RWPE2 (cell line): Measurements from ENCODE around the gene SP9.
"Not testable (repeated sequence)": the region's sequence is repeated elsewhere in the genome, so short reads cannot be mapped to it uniquely, and the experiment has no call there.

ENCODE experiments used
- ATAC-seq: fragments of 200-7000 bp; cut with Tn5 transposase; 3 replicates; pipeline ENCODE4 v1.9.1; 2021; ENCODE audit warnings: low read depth
- DNase-seq: peaks from one replicate; pipeline ENCODE4 v3.0.0-alpha.2; 2020; ENCODE audit warnings: low spot score
- H3K27ac ChIP-seq: fragments of 450-650 bp; 2 replicates; pipeline ENCODE4 v1.5.1; 2017; ENCODE audit warnings: mild to moderate bottlenecking; ENCODE audit not compliant: poor library complexity, severe bottlenecking
- H3K27me3 ChIP-seq: fragments of 250-450 bp; sonication (Bioruptor Pico); 2 replicates; pipeline ENCODE4 v1.5.1; 2021; ENCODE audit warnings: mild to moderate bottlenecking, moderate library complexity; ENCODE audit not compliant: insufficient read depth, poor library complexity, severe bottlenecking
- H3K36me3 ChIP-seq: fragments of 250-450 bp; sonication (Bioruptor Pico); 2 replicates; pipeline ENCODE4 v1.5.1; 2020; ENCODE audit warnings: low read depth, mild to moderate bottlenecking, moderate library complexity
- H3K4me1 ChIP-seq: fragments of 250-450 bp; sonication (Bioruptor Pico); 2 replicates; pipeline ENCODE4 v1.5.1; 2021; ENCODE audit warnings: mild to moderate bottlenecking, moderate library complexity; ENCODE audit not compliant: insufficient read depth, poor library complexity, severe bottlenecking
- H3K4me3 ChIP-seq: fragments of 250-450 bp; sonication (Bioruptor Pico); 2 replicates; pipeline ENCODE4 v1.5.1; 2021; ENCODE audit warnings: mild to moderate bottlenecking, moderate library complexity; ENCODE audit not compliant: severe bottlenecking
- H3K9me3 ChIP-seq: fragments of 250-450 bp; sonication (Bioruptor Pico); 2 replicates; pipeline ENCODE4 v1.5.1; 2021; ENCODE audit warnings: mild to moderate bottlenecking, moderate library complexity; ENCODE audit not compliant: severe bottlenecking
- CTCF ChIP-seq: fragments of 450-650 bp; IDR thresholded peaks from one replicate; pipeline ENCODE4 v1.5.1; 2017; ENCODE audit warnings: mild to moderate bottlenecking, moderate library complexity; ENCODE audit not compliant: poor library complexity, severe bottlenecking

Gene SP9

GRCh38 chr2:174344716-174345461, 10.1 kb downstream of the SP9 start:
- Histone ChIP-seq H3K27ac (no peak overlapping the region), H3K27me3 (peaks cover 44% of the 10 kb centered on the region), H3K4me1 (peaks cover 7% of the 10 kb centered on the region), H3K36me3 (peaks cover 11% of the 10 kb centered on the region), H3K9me3 (no peaks in the 10 kb centered on the region), H3K4me3 (no peak overlapping the region)
- ATAC-seq (peak; percentile 49; the same call in 2 of the 3 replicates), DNase-seq (no peak)
- TF ChIP-seq CTCF: peak; percentile 74

GRCh38 chr2:174350018-174350417, 15.3 kb downstream of the SP9 start:
- no peak overlapping the region for H3K4me3 ChIP-seq
- H3K36me3 ChIP-seq: peaks cover 16% of the 10 kb centered on the region
- no peak for DNase-seq
- H3K27me3 ChIP-seq: no peaks in the 10 kb centered on the region
- no peak overlapping the region for H3K27ac ChIP-seq
- no peaks in the 10 kb centered on the region for H3K4me1 ChIP-seq
- no peaks in the 10 kb centered on the region for H3K9me3 ChIP-seq
- peak; percentile 38; the same call in 1 of the 3 replicates for ATAC-seq
- peak; percentile 66 for TF ChIP-seq CTCF

GRCh38 chr2:174350593-174351181, 15.9 kb downstream of the SP9 start:
- ATAC-seq: no peak
- Histone ChIP-seq H3K27me3 (no peaks in the 10 kb centered on the region), H3K9me3 (no peaks in the 10 kb centered on the region), H3K36me3 (peaks cover 16% of the 10 kb centered on the region), H3K4me3 (no peak overlapping the region), H3K4me1 (no peaks in the 10 kb centered on the region), H3K27ac (no peak overlapping the region)
- no peak for TF ChIP-seq CTCF
- no peak for DNase-seq

- TF ChIP-seq CTCF: no peak
- no peaks in the 10 kb centered on the region for H3K27me3 ChIP-seq
- no peaks in the 10 kb centered on the region for H3K9me3 ChIP-seq
- H3K4me1 ChIP-seq: no peaks in the 10 kb centered on the region
- ATAC-seq (no peak), DNase-seq (no peak)
- peaks cover 15% of the 10 kb centered on the region for H3K36me3 ChIP-seq
- no peak overlapping the region for H3K4me3 ChIP-seq
- H3K27ac ChIP-seq: no peak overlapping the region
Observed at GRCh38 chr2:174353004-174353403, 18.2 kb downstream of the SP9 start.

- Histone ChIP-seq H3K27me3 (no peaks in the 10 kb centered on the region), H3K36me3 (peaks cover 9% of the 10 kb centered on the region; the same call in 1 of the 2 replicates), H3K9me3 (no peaks in the 10 kb centered on the region), H3K27ac (no peak overlapping the region), H3K4me3 (no peak overlapping the region), H3K4me1 (no peaks in the 10 kb centered on the region)
- ATAC-seq (no peak), DNase-seq (no peak)
- TF ChIP-seq CTCF: no peak
Observed at GRCh38 chr2:174356347-174356746, 21.6 kb downstream of the SP9 start.

- not testable (repeated sequence) for ATAC-seq
Observed at GRCh38 chr2:174359663-174360062, 24.9 kb downstream of the SP9 start.

More at GRCh38 chr2:174359663-174360062, 24.9 kb downstream of the SP9 start:
- not testable (repeated sequence) for DNase-seq, H3K4me3 ChIP-seq, H3K27ac ChIP-seq, H3K27me3 ChIP-seq, H3K9me3 ChIP-seq, H3K4me1 ChIP-seq
- peaks cover 12% of the 10 kb centered on the region; the same call in 1 of the 2 replicates for H3K36me3 ChIP-seq
